ENCODE measurements around the gene UPK1A. TPM values are rescaled to one million over a fixed set of nuclear protein-coding genes. Genes with fewer than 3 reads are reported as not detected.

The UPK1A gene
- total RNA-seq (1 to 10 TPM in 1 of 5 experiments, under 1 TPM in 1, not detected in 3; 0.41 to 1.3 TPM), polyA plus RNA-seq (not detected), total RNA-seq (not detected)

GRCh38 chr19:35666251-35666913, at the start of gene UPK1A:
Gene UPK1A, plus strand, starts transcription at chr19:35666517. Its CDS starts 296 bp downstream, at chr19:35666813.
- Histone ChIP-seq H3K9me3 (ENCODE audit: control insufficient read depth in 2 of 3, low read length in 3 of 3) (no peaks in the 10 kb centered on the region), H3K27me3 (ENCODE audit: control insufficient read depth in 2 of 2, insufficient read depth in 2 of 2, low read length in 2 of 2) (peaks cover 0 to 3% of the 10 kb centered on the region in 2 donors), H3K36me3 (ENCODE audit: control insufficient read depth in 2 of 3, insufficient read depth in 3 of 3, low read length in 3 of 3) (no peaks in the 10 kb centered on the region), H3K27ac (ENCODE audit: low read depth, low read length) (no peak within 1 kb of the TSS), H3K4me3 (ENCODE audit: low read length) (no peak within 1 kb of the TSS), H3K4me1 (ENCODE audit: control insufficient read depth in 2 of 2, insufficient read depth in 2 of 2, low read length in 2 of 2) (no peaks in the 10 kb centered on the region)
- POLR2A ChIA-PET, result no interaction called here
- intact Hi-C loops (cut with micrococcal nuclease), result no loop called here
- CTCF ChIA-PET, result no interaction called here
- Mint-ChIP-seq H3K27me3 (peaks cover 0 to 19% (median 5%) of the 10 kb centered on the region in 5 donors), H3K36me3 (peaks cover 0 to 8% (median 3%) of the 10 kb centered on the region in 5 donors), H3K27ac (peak within 1 kb of the TSS in 1 of 9 donors; percentile 51), H3K4me1 (peaks cover 0 to 8% (median 3%) of the 10 kb centered on the region in 7 donors), H3K4me3 (no peak within 1 kb of the TSS), H3K9me3 (peaks cover 0 to 2% (median 0%) of the 10 kb centered on the region in 11 donors)
- no peak for ATAC-seq
- DNase-seq, result no peak

GRCh38 chr19:35618857-35619256, 47.5 kb upstream of the UPK1A start:
- POLR2A ChIA-PET, result interaction anchor here (0.7 kb wide), 1 partner anchor 428 kb away, joined by 4 read pairs; no protein-coding TSS in a partner anchor

GRCh38 chr19:35619290-35619923, 46.9 kb upstream of the UPK1A start:
- Histone ChIP-seq H3K27ac (ENCODE audit: low read depth, low read length) (no peak overlapping the region), H3K9me3 (ENCODE audit: control insufficient read depth in 2 of 3, low read length in 3 of 3) (no peaks in the 10 kb centered on the region), H3K27me3 (ENCODE audit: control insufficient read depth in 2 of 2, insufficient read depth in 2 of 2, low read length in 2 of 2) (no peaks in the 10 kb centered on the region), H3K36me3 (ENCODE audit: control insufficient read depth in 2 of 3, insufficient read depth in 3 of 3, low read length in 3 of 3) (peaks cover 0 to 46% (median 0%) of the 10 kb centered on the region in 3 experiments), H3K4me3 (ENCODE audit: low read length) (no peak overlapping the region), H3K4me1 (ENCODE audit: control insufficient read depth in 2 of 2, insufficient read depth in 2 of 2, low read length in 2 of 2) (no peaks in the 10 kb centered on the region)
- Mint-ChIP-seq H3K27me3 (no peaks in the 10 kb centered on the region), H3K27ac (no peak overlapping the region), H3K4me1 (peaks cover 0 to 6% (median 0%) of the 10 kb centered on the region in 7 donors), H3K9me3 (peaks cover 0 to 1% (median 0%) of the 10 kb centered on the region in 11 donors), H3K4me3 (no peak overlapping the region), H3K36me3 (peaks cover 0 to 21% (median 4%) of the 10 kb centered on the region in 5 donors)
- no peak for DNase-seq
- ChIA-PET CTCF (no interaction called here), POLR2A (interaction anchor here (0.7 kb wide), 1 partner anchor 427 kb away, joined by 4 read pairs; no protein-coding TSS in a partner anchor)
- intact Hi-C loops (cut with micrococcal nuclease), result no loop called here
- no peak for ATAC-seq

More at GRCh38 chr19:35618857-35619256, 47.5 kb upstream of the UPK1A start:
- DNase-seq (no peak), ATAC-seq (no peak)
- Mint-ChIP-seq H3K4me1 (peaks cover 0 to 6% (median 2%) of the 10 kb centered on the region in 7 donors), H3K4me3 (no peak overlapping the region), H3K27ac (peak overlapping the region in 1 of 9 donors; percentile 31), H3K9me3 (peaks cover 0 to 1% (median 0%) of the 10 kb centered on the region in 11 donors), H3K27me3 (no peaks in the 10 kb centered on the region), H3K36me3 (peaks cover 0 to 21% (median 4%) of the 10 kb centered on the region in 5 donors)
- Histone ChIP-seq H3K27me3 (ENCODE audit: control insufficient read depth in 2 of 2, insufficient read depth in 2 of 2, low read length in 2 of 2) (no peaks in the 10 kb centered on the region), H3K27ac (ENCODE audit: low read depth, low read length) (no peak overlapping the region), H3K4me1 (ENCODE audit: control insufficient read depth in 2 of 2, insufficient read depth in 2 of 2, low read length in 2 of 2) (no peaks in the 10 kb centered on the region), H3K9me3 (ENCODE audit: control insufficient read depth in 2 of 3, low read length in 3 of 3) (no peaks in the 10 kb centered on the region), H3K4me3 (ENCODE audit: low read length) (no peak overlapping the region), H3K36me3 (ENCODE audit: control insufficient read depth in 2 of 3, insufficient read depth in 3 of 3, low read length in 3 of 3) (peaks cover 0 to 46% (median 0%) of the 10 kb centered on the region in 3 experiments)
- intact Hi-C loops (cut with micrococcal nuclease), result no loop called here
- CTCF ChIA-PET, result no interaction called here

GRCh38 chr19:35620001-35620400, 46.3 kb upstream of the UPK1A start:
- Mint-ChIP-seq H3K27ac (peak overlapping the region in 1 of 9 donors; percentile 43), H3K27me3 (no peaks in the 10 kb centered on the region), H3K4me1 (peaks cover 0 to 6% (median 0%) of the 10 kb centered on the region in 7 donors), H3K4me3 (no peak overlapping the region), H3K36me3 (peaks cover 0 to 17% (median 4%) of the 10 kb centered on the region in 5 donors), H3K9me3 (peaks cover 0 to 1% (median 0%) of the 10 kb centered on the region in 11 donors)
- ATAC-seq, result no peak
- H3K4me3 ChIP-seq (ENCODE audit: low read length), result no peak overlapping the region
- CTCF ChIA-PET, result no interaction called here
- no peak for DNase-seq
- no peaks in the 10 kb centered on the region for H3K9me3 ChIP-seq (ENCODE audit: control insufficient read depth in 2 of 3, low read length in 3 of 3)
- no peaks in the 10 kb centered on the region for H3K4me1 ChIP-seq (ENCODE audit: control insufficient read depth in 2 of 2, insufficient read depth in 2 of 2, low read length in 2 of 2)
- H3K27ac ChIP-seq (ENCODE audit: low read depth, low read length), result no peak overlapping the region
- POLR2A ChIA-PET, result no interaction called here
- H3K36me3 ChIP-seq (ENCODE audit: control insufficient read depth in 2 of 3, insufficient read depth in 3 of 3, low read length in 3 of 3), result peaks cover 0 to 41% (median 0%) of the 10 kb centered on the region in 3 experiments
- no peaks in the 10 kb centered on the region for H3K27me3 ChIP-seq (ENCODE audit: control insufficient read depth in 2 of 2, insufficient read depth in 2 of 2, low read length in 2 of 2)
- intact Hi-C loops (cut with micrococcal nuclease), result no loop called here

GRCh38 chr19:35621708-35622107, 44.6 kb upstream of the UPK1A start:
- Histone ChIP-seq H3K36me3 (ENCODE audit: control insufficient read depth in 2 of 3, insufficient read depth in 3 of 3, low read length in 3 of 3) (peaks cover 0 to 30% (median 0%) of the 10 kb centered on the region in 3 experiments), H3K27me3 (ENCODE audit: control insufficient read depth in 2 of 2, insufficient read depth in 2 of 2, low read length in 2 of 2) (no peaks in the 10 kb centered on the region), H3K4me3 (ENCODE audit: low read length) (no peak overlapping the region), H3K4me1 (ENCODE audit: control insufficient read depth in 2 of 2, insufficient read depth in 2 of 2, low read length in 2 of 2) (no peaks in the 10 kb centered on the region), H3K9me3 (ENCODE audit: control insufficient read depth in 2 of 3, low read length in 3 of 3) (no peaks in the 10 kb centered on the region), H3K27ac (ENCODE audit: low read depth, low read length) (no peak overlapping the region)
- no peak for ATAC-seq
- intact Hi-C loops (cut with micrococcal nuclease), result no loop called here
- Mint-ChIP-seq H3K27me3 (no peaks in the 10 kb centered on the region), H3K9me3 (peaks cover 0 to 1% (median 0%) of the 10 kb centered on the region in 11 donors), H3K27ac (peak overlapping the region in 3 of 9 donors; percentile 48 to 88 (median 74)), H3K36me3 (peaks cover 0 to 12% (median 0%) of the 10 kb centered on the region in 5 donors), H3K4me3 (no peak overlapping the region), H3K4me1 (peaks cover 0 to 6% (median 2%) of the 10 kb centered on the region in 7 donors)
- DNase-seq, result no peak
- ChIA-PET CTCF (no interaction called here), POLR2A (interaction anchor here (1.3 kb wide), 1 partner anchor 16 kb away, joined by 4 read pairs; no protein-coding TSS in a partner anchor)

- Mint-ChIP-seq H3K4me3 (no peak overlapping the region), H3K27ac (peak overlapping the region in 2 of 9 donors; percentile 18 to 19), H3K9me3 (peaks cover 0 to 1% (median 0%) of the 10 kb centered on the region in 11 donors), H3K4me1 (peaks cover 0 to 6% (median 2%) of the 10 kb centered on the region in 7 donors), H3K27me3 (no peaks in the 10 kb centered on the region), H3K36me3 (peaks cover 0 to 12% (median 0%) of the 10 kb centered on the region in 5 donors)
- CTCF ChIA-PET, result no interaction called here
- Histone ChIP-seq H3K9me3 (ENCODE audit: control insufficient read depth in 2 of 3, low read length in 3 of 3) (no peaks in the 10 kb centered on the region), H3K27me3 (ENCODE audit: control insufficient read depth in 2 of 2, insufficient read depth in 2 of 2, low read length in 2 of 2) (no peaks in the 10 kb centered on the region), H3K4me3 (ENCODE audit: low read length) (no peak overlapping the region), H3K27ac (ENCODE audit: low read depth, low read length) (no peak overlapping the region), H3K4me1 (ENCODE audit: control insufficient read depth in 2 of 2, insufficient read depth in 2 of 2, low read length in 2 of 2) (peaks cover 0 to under 1% of the 10 kb centered on the region in 2 donors), H3K36me3 (ENCODE audit: control insufficient read depth in 2 of 3, insufficient read depth in 3 of 3, low read length in 3 of 3) (peaks cover 0 to 20% (median 0%) of the 10 kb centered on the region in 3 experiments)
- POLR2A ChIA-PET, result interaction anchor here (1.3 kb wide), 1 partner anchor 17 kb away, joined by 4 read pairs; no protein-coding TSS in a partner anchor
- intact Hi-C loops (cut with micrococcal nuclease), result no loop called here
- ATAC-seq, result no peak
- DNase-seq, result no peak
Measured at GRCh38 chr19:35622750-35623149, 43.6 kb upstream of the UPK1A start.

Measured in naive thymus-derived CD4-positive, alpha-beta T cell (primary cell).